CD4-positive, alpha-beta T cell treated with Interleukin-10 for 1 hour (primary cell): Measurements from ENCODE around the gene ATP2C1.

Source experiments
- DNase-seq: peaks from one replicate; pipeline ENCODE4 v3.0.0-alpha.2; 2020

Gene ATP2C1

GRCh38 chr3:131053043-131053859 is 159.4 kb downstream of the ATP2C1 start:
- no peak for DNase-seq
